ENCODE results near the gene CDH23.

The CDH23 gene

GRCh38 chr10:71483885-71484751 is 87.4 kb downstream of the CDH23 start:
- Mint-ChIP-seq H3K9me3 (peaks cover 10% of the 10 kb centered on the region), H3K4me1 (peaks cover 4% of the 10 kb centered on the region), H3K27me3 (ENCODE audit: low read depth, poor library complexity) (peaks cover 51% of the 10 kb centered on the region), H3K4me3 (no peak overlapping the region), H3K27ac (no peak overlapping the region), H3K36me3 (ENCODE audit: low read depth) (peaks cover 3% of the 10 kb centered on the region)
- DNase-seq, result peak; percentile 35
- no peak for TF ChIP-seq CTCF (IDR thresholded peaks at IDR 0.05)

- TF ChIP-seq CTCF (IDR thresholded peaks at IDR 0.05), result peak; percentile 69
- peaks cover 22% of the 10 kb centered on the region for H3K9me3 Mint-ChIP-seq
- H3K27me3 Mint-ChIP-seq (ENCODE audit: low read depth, poor library complexity), result peaks cover 44% of the 10 kb centered on the region
- H3K27ac Mint-ChIP-seq, result no peak overlapping the region
- H3K36me3 Mint-ChIP-seq (ENCODE audit: low read depth), result peaks cover 7% of the 10 kb centered on the region
- peaks cover 4% of the 10 kb centered on the region for H3K4me1 Mint-ChIP-seq
- DNase-seq, result peak; percentile 79
- no peak overlapping the region for H3K4me3 Mint-ChIP-seq
Measured at GRCh38 chr10:71486484-71487114, 89.9 kb downstream of the CDH23 start.

- no peak for TF ChIP-seq CTCF (IDR thresholded peaks at IDR 0.05)
- Mint-ChIP-seq H3K9me3 (peaks cover 22% of the 10 kb centered on the region), H3K27ac (no peak overlapping the region), H3K36me3 (ENCODE audit: low read depth) (peaks cover 7% of the 10 kb centered on the region), H3K4me3 (no peak overlapping the region), H3K4me1 (peaks cover 4% of the 10 kb centered on the region), H3K27me3 (ENCODE audit: low read depth, poor library complexity) (peaks cover 38% of the 10 kb centered on the region)
- DNase-seq, result no peak
Measured at GRCh38 chr10:71487726-71488125, 91.0 kb downstream of the CDH23 start.

- H3K27me3 Mint-ChIP-seq (ENCODE audit: low read depth, poor library complexity), result peaks cover 30% of the 10 kb centered on the region
- TF ChIP-seq CTCF (IDR thresholded peaks at IDR 0.05), result no peak
- no peak for DNase-seq
- peaks cover 4% of the 10 kb centered on the region for H3K4me1 Mint-ChIP-seq
- H3K27ac Mint-ChIP-seq, result no peak overlapping the region
- no peak overlapping the region for H3K4me3 Mint-ChIP-seq
- H3K36me3 Mint-ChIP-seq (ENCODE audit: low read depth), result peaks cover 7% of the 10 kb centered on the region
- peaks cover 22% of the 10 kb centered on the region for H3K9me3 Mint-ChIP-seq
Measured at GRCh38 chr10:71489077-71489476, 92.4 kb downstream of the CDH23 start.

GRCh38 chr10:71492872-71493271 is 96.2 kb downstream of the CDH23 start:
- Mint-ChIP-seq H3K27ac (no peak overlapping the region), H3K4me1 (peaks cover 29% of the 10 kb centered on the region), H3K36me3 (ENCODE audit: low read depth) (peaks cover 7% of the 10 kb centered on the region), H3K9me3 (peaks cover 22% of the 10 kb centered on the region), H3K27me3 (ENCODE audit: low read depth, poor library complexity) (peaks cover 27% of the 10 kb centered on the region), H3K4me3 (no peak overlapping the region)
- DNase-seq, result no peak
- TF ChIP-seq CTCF (IDR thresholded peaks at IDR 0.05), result no peak
